Neural progenitor cell (in vitro differentiated cells): Measurements from ENCODE around the gene FTCD. TPM values are rescaled to one million over a fixed set of nuclear protein-coding genes. Genes with fewer than 3 reads are reported as not detected.

ENCODE experiments used
- DNase-seq: peaks from one replicate; pipeline ENCODE4 v3.0.0-alpha.2; 2016; ENCODE audit warnings: low spot score
- H2AFZ ChIP-seq: fragments of 200-600 bp; sonication (generic); replicated peaks from 2 replicates; pipeline ENCODE4 v1.6.1; 2016; ENCODE audit warnings: antibody characterized with exemption
- H3F3A ChIP-seq: fragments of 200-600 bp; sonication (generic); 2 replicates; pipeline ENCODE4 v1.6.1; 2016; ENCODE audit warnings: antibody characterized with exemption, low read depth
- H3K27ac ChIP-seq: fragments of 200-600 bp; sonication (generic); 2 replicates; pipeline ENCODE4 v1.5.1; 2016; ENCODE audit warnings: mild to moderate bottlenecking
- H3K27me3 ChIP-seq: fragments of 200-600 bp; sonication (generic); 2 replicates; pipeline ENCODE4 v1.6.1; 2016; ENCODE audit warnings: mild to moderate bottlenecking, moderate library complexity
- H3K36me3 ChIP-seq: fragments of 200-600 bp; sonication (generic); 2 replicates; pipeline ENCODE4 v1.5.1; 2016
- H3K4me1 ChIP-seq: fragments of 200-600 bp; sonication (generic); 2 replicates; pipeline ENCODE4 v1.6.1; 2016; ENCODE audit warnings: mixed run types
- H3K4me2 ChIP-seq: fragments of 200-600 bp; sonication (generic); 2 replicates; pipeline ENCODE4 v1.6.1; 2016
- H3K4me3 ChIP-seq: fragments of 200-600 bp; sonication (generic); 2 replicates; pipeline ENCODE4 v1.5.1; 2016
- H3K79me2 ChIP-seq: fragments of 200-600 bp; sonication (generic); 2 replicates; pipeline ENCODE4 v1.6.1; 2016; ENCODE audit warnings: low read depth
- H3K9ac ChIP-seq: fragments of 200-600 bp; sonication (generic); 2 replicates; pipeline ENCODE4 v1.6.1; 2016
- H3K9me3 ChIP-seq: fragments of 200-600 bp; sonication (generic); 2 replicates; pipeline ENCODE4 v1.5.1; 2016; ENCODE audit warnings: low read depth
- H4K20me1 ChIP-seq: fragments of 200-600 bp; sonication (generic); 2 replicates; pipeline ENCODE4 v1.6.1; 2016; ENCODE audit warnings: low read depth
- H3K27ac Mint-ChIP-seq: 3 replicates; pipeline ENCODE4 v1.8.0; 2021; ENCODE audit warnings: mixed read lengths
- H3K27me3 Mint-ChIP-seq: 2 replicates; pipeline ENCODE4 v1.8.0; 2022; ENCODE audit warnings: low read depth, mild to moderate bottlenecking, inconsistent platforms, moderate library complexity, mixed read lengths; ENCODE audit not compliant: insufficient read depth
- H3K36me3 Mint-ChIP-seq: 3 replicates; pipeline ENCODE4 v1.8.0; 2021; ENCODE audit warnings: mixed read lengths
- H3K4me1 Mint-ChIP-seq: 3 replicates; pipeline ENCODE4 v1.8.0; 2021; ENCODE audit warnings: mixed read lengths
- H3K4me3 Mint-ChIP-seq: 3 replicates; pipeline ENCODE4 v1.8.0; 2021; ENCODE audit warnings: mild to moderate bottlenecking, moderate library complexity, mixed read lengths
- H3K9me3 Mint-ChIP-seq: 3 replicates; pipeline ENCODE4 v1.8.0; 2020; ENCODE audit warnings: mixed read lengths
- CTCF ChIP-seq: fragments of 200-600 bp; sonication (generic); IDR thresholded peaks from 2 replicates; pipeline ENCODE4 v1.5.1; 2017; ENCODE audit warnings: antibody characterized with exemption, mild to moderate bottlenecking
- EZH2 ChIP-seq: fragments of 200-600 bp; sonication (generic); IDR thresholded peaks from 2 replicates; pipeline ENCODE4 v1.6.1; 2017; ENCODE audit warnings: antibody characterized with exemption, mild to moderate bottlenecking, moderate library complexity
- EZH2phosphoT487 ChIP-seq: fragments of 200-600 bp; sonication (generic); IDR thresholded peaks from 2 replicates; pipeline ENCODE4 v1.6.1; 2017; ENCODE audit warnings: antibody characterized with exemption
- total RNA-seq: library from RNA; depleted of rRNA; stranded (reverse); fragments of >200 nt; gene quantifications from 2 replicates; pipeline ENCODE4 v1.2.3, GENCODE V29; 2015; ENCODE audit warnings: low replicate concordance

The FTCD gene
- total RNA-seq, 1 donor from 2014 or later: not detected

DNA sequence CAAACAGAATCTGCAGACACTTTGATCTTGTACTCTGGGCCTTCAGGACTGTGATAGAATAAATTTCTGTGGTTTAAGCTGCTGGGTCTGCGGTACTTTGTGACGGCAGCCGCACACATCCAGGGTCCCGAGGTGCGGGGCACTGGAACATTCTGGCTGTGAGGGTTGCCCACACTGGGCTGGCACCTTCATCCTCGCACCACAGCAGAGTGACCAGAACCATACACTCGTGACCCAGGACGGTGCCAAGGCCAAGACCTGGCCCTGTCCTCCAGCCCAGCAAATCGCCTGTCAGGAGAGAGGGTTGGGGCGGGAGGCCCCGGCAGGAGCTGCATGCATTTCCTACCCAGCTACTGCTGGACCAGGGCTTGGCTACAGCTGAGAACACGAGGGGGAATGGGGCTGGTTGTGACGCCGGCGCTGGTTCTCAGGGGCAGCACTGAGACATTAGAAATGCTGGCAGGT, 2.6 kb upstream of the FTCD start:
- peaks cover 5% of the 10 kb centered on the region for H3K9me3 Mint-ChIP-seq
- peaks cover 5% of the 10 kb centered on the region for H3K4me1 ChIP-seq
- peaks cover 6% of the 10 kb centered on the region for H3K27me3 Mint-ChIP-seq
- H3F3A ChIP-seq: peaks cover 3% of the 10 kb centered on the region
- H3K4me2 ChIP-seq: no peak overlapping the region
- DNase-seq: no peak
- H3K4me1 Mint-ChIP-seq: peaks cover 9% of the 10 kb centered on the region
- no peaks in the 10 kb centered on the region for H4K20me1 ChIP-seq
- no peaks in the 10 kb centered on the region for H3K36me3 ChIP-seq
- H2AFZ ChIP-seq: no peak overlapping the region
- H3K4me3 ChIP-seq: no peak overlapping the region
- no peak overlapping the region for H3K9ac ChIP-seq
- no peak overlapping the region for H3K4me3 Mint-ChIP-seq
- TF ChIP-seq EZH2phosphoT487: no peak
- no peak for TF ChIP-seq EZH2
- TF ChIP-seq CTCF: no peak
- no peaks in the 10 kb centered on the region for H3K9me3 ChIP-seq
- no peaks in the 10 kb centered on the region for H3K79me2 ChIP-seq
- H3K27ac Mint-ChIP-seq: no peak overlapping the region
- peaks cover 3% of the 10 kb centered on the region for H3K36me3 Mint-ChIP-seq
- no peaks in the 10 kb centered on the region for H3K27me3 ChIP-seq
- no peak overlapping the region for H3K27ac ChIP-seq

- no peak overlapping the region for H3K27ac ChIP-seq
- peaks cover under 1% of the 10 kb centered on the region for H3K9me3 Mint-ChIP-seq
- peak overlapping the region; percentile 83 for H3K27ac Mint-ChIP-seq
- H3K4me1 Mint-ChIP-seq: peaks cover 12% of the 10 kb centered on the region
- H4K20me1 ChIP-seq: no peaks in the 10 kb centered on the region
- no peak overlapping the region for H3K4me3 Mint-ChIP-seq
- no peaks in the 10 kb centered on the region for H3K27me3 ChIP-seq
- DNase-seq: no peak
- no peaks in the 10 kb centered on the region for H3K36me3 Mint-ChIP-seq
- no peak overlapping the region for H3K4me3 ChIP-seq
- H3K4me1 ChIP-seq: peaks cover 5% of the 10 kb centered on the region
- no peak overlapping the region for H2AFZ ChIP-seq
- H3K36me3 ChIP-seq: no peaks in the 10 kb centered on the region
- H3K9ac ChIP-seq: no peak overlapping the region
- H3K9me3 ChIP-seq: no peaks in the 10 kb centered on the region
- TF ChIP-seq CTCF (no peak), EZH2 (no peak)
- peaks cover 6% of the 10 kb centered on the region for H3K27me3 Mint-ChIP-seq
- peaks cover 4% of the 10 kb centered on the region for H3F3A ChIP-seq
- H3K4me2 ChIP-seq: no peak overlapping the region
- H3K79me2 ChIP-seq: no peaks in the 10 kb centered on the region
Measured at GRCh38 chr21:46157396-46157986, 2.1 kb upstream of the FTCD start.

GRCh38 chr21:46156678-46157077, 1.3 kb upstream of the FTCD start:
- Histone ChIP-seq H3K79me2 (no peaks in the 10 kb centered on the region), H4K20me1 (no peaks in the 10 kb centered on the region), H2AFZ (no peak overlapping the region), H3K27me3 (no peaks in the 10 kb centered on the region), H3K36me3 (no peaks in the 10 kb centered on the region), H3K27ac (no peak overlapping the region), H3K4me1 (peaks cover 5% of the 10 kb centered on the region), H3K4me2 (no peak overlapping the region), H3K4me3 (no peak overlapping the region), H3K9ac (no peak overlapping the region), H3F3A (peaks cover 7% of the 10 kb centered on the region), H3K9me3 (no peaks in the 10 kb centered on the region)
- H3K4me1 Mint-ChIP-seq: peaks cover 14% of the 10 kb centered on the region
- H3K27me3 Mint-ChIP-seq: peaks cover 6% of the 10 kb centered on the region
- H3K4me3 Mint-ChIP-seq: no peak overlapping the region
- DNase-seq: no peak
- H3K36me3 Mint-ChIP-seq: no peaks in the 10 kb centered on the region
- no peaks in the 10 kb centered on the region for H3K9me3 Mint-ChIP-seq
- TF ChIP-seq EZH2phosphoT487: no peak
- TF ChIP-seq CTCF: no peak
- TF ChIP-seq EZH2: no peak
- peak overlapping the region; percentile 50 for H3K27ac Mint-ChIP-seq
